PFSK-1 (cell line): ENCODE results near the gene ASCC1.

Source experiments
- POLR2AphosphoS5 ChIP-seq: IDR thresholded peaks from 2 replicates; pipeline ENCODE4 v1.6.1; 2012; ENCODE audit warnings: low read depth, mild to moderate bottlenecking, control low read depth, low read length, moderate library complexity
- TAF1 ChIP-seq: IDR thresholded peaks from 2 replicates; pipeline ENCODE4 v1.6.1; 2012; ENCODE audit warnings: low read length, control low read depth, borderline replicate concordance; ENCODE audit not compliant: insufficient read depth
- TF ChIP-seq, protein P1 (sequence below), 2 experiments: IDR thresholded peaks; 2 replicates each; pipeline versions ENCODE4 v1.6.1 to v1.8.0; 2011 to 2012; ENCODE audit warnings: low read depth in 2 of 2, low read length in 2 of 2, control low read depth in 1 of 2, inconsistent platforms in 1 of 2, mild to moderate bottlenecking in 1 of 2, moderate library complexity in 1 of 2; ENCODE audit not compliant: insufficient read depth in 1 of 2

DNA sequence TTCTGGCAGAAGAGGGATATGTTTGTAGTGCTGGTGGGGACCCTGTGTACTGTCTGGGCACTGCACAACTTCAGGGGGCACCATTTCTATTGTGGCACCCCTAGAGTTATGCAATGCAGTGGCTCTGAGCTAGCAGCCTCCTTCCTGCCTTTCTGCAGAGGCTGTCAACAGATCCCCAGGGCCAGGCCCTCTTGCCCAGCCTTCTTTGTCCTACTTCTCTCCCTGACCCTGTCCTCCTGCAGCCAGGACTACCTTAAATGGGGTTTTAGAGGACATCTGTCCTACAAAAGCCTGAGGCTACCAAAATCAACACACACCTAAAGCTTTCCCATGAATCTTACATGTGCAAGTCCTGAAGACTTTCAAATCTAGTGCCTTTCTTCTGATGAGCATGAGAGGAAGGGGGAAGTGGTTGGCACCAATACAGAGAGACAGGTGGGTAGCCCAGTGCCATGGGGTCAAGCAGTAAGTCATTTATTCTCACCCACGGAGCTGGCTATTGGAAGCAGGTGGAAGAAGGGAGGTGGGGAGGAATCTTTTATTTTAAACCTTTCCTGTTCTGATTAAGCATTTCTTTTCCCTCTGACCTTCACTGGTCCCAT lies 130.1 kb downstream of the ASCC1 start:
- TF ChIP-seq TAF1, result no peak
- TF ChIP-seq, protein P1, sequence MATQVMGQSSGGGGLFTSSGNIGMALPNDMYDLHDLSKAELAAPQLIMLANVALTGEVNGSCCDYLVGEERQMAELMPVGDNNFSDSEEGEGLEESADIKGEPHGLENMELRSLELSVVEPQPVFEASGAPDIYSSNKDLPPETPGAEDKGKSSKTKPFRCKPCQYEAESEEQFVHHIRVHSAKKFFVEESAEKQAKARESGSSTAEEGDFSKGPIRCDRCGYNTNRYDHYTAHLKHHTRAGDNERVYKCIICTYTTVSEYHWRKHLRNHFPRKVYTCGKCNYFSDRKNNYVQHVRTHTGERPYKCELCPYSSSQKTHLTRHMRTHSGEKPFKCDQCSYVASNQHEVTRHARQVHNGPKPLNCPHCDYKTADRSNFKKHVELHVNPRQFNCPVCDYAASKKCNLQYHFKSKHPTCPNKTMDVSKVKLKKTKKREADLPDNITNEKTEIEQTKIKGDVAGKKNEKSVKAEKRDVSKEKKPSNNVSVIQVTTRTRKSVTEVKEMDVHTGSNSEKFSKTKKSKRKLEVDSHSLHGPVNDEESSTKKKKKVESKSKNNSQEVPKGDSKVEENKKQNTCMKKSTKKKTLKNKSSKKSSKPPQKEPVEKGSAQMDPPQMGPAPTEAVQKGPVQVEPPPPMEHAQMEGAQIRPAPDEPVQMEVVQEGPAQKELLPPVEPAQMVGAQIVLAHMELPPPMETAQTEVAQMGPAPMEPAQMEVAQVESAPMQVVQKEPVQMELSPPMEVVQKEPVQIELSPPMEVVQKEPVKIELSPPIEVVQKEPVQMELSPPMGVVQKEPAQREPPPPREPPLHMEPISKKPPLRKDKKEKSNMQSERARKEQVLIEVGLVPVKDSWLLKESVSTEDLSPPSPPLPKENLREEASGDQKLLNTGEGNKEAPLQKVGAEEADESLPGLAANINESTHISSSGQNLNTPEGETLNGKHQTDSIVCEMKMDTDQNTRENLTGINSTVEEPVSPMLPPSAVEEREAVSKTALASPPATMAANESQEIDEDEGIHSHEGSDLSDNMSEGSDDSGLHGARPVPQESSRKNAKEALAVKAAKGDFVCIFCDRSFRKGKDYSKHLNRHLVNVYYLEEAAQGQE (IDR thresholded peaks at IDR 0.05; ENCODE audit: insufficient read depth in 1 of 2, low read depth in 2 of 2, low read length in 2 of 2), result no peak
- no peak for TF ChIP-seq POLR2AphosphoS5
